H1 (cell line): Measurements from ENCODE around the gene LOX. TPM values are rescaled to one million over a fixed set of nuclear protein-coding genes. Genes with fewer than 3 reads are reported as not detected.

Experiments used
- CTCF ChIA-PET: fragments of 300-600 bp; sonication (Branson Sonifier 250); formaldehyde crosslinking; loops from one replicate; lab custom pipeline; 2021; ENCODE audit not compliant: partially characterized antibody; lab: Charles Lee
- POLR2A ChIA-PET: fragments of 300-600 bp; sonication (Branson Sonifier 250); formaldehyde crosslinking; loops from one replicate; lab custom pipeline; 2021; ENCODE audit warnings: inconsistent platforms; ENCODE audit not compliant: partially characterized antibody; lab: Charles Lee
- DNase-seq, 2 experiments: peaks; one replicate each; pipeline versions ENCODE4 v3.0.0 to v3.0.0-alpha.2; 2010 to 2022; ENCODE audit warnings: low spot score in 2 of 2, low read depth in 1 of 2, mixed read lengths in 1 of 2
- FAIRE-seq: peaks from 2 replicates; lab custom pipeline; 2011; peaks lifted over from hg19 to GRCh38; lab: Jason Lieb, UNC
- H2AFZ ChIP-seq: 2 replicates; pipeline ENCODE4 v1.8.1; 2012; ENCODE audit warnings: low read length, inconsistent platforms
- H2AK5ac ChIP-seq: 2 replicates; pipeline ENCODE4 v1.6.1; 2013; ENCODE audit warnings: low read depth, low read length
- H2BK120ac ChIP-seq: replicated peaks from 2 replicates; pipeline ENCODE3; 2013; ENCODE audit warnings: low read depth, low read length, inconsistent platforms
- H2BK12ac ChIP-seq: 2 replicates; pipeline ENCODE4 v1.6.1; 2013; ENCODE audit warnings: low read depth, low read length
- H2BK15ac ChIP-seq: 2 replicates; pipeline ENCODE4 v1.6.1; 2013; ENCODE audit warnings: low read length
- H2BK20ac ChIP-seq: 2 replicates; pipeline ENCODE4 v1.6.1; 2013; ENCODE audit warnings: low read length
- H2BK5ac ChIP-seq: 2 replicates; pipeline ENCODE4 v1.6.1; 2013; ENCODE audit warnings: low read depth, low read length
- H3K14ac ChIP-seq: 2 replicates; pipeline ENCODE4 v1.6.1; 2013; ENCODE audit warnings: inconsistent platforms; ENCODE audit not compliant: insufficient read length
- H3K18ac ChIP-seq: 2 replicates; pipeline ENCODE4 v1.6.1; 2013; ENCODE audit warnings: low read length; ENCODE audit errors: extremely low read depth
- H3K23ac ChIP-seq: 2 replicates; pipeline ENCODE4 v1.6.1; 2013; ENCODE audit warnings: inconsistent platforms; ENCODE audit not compliant: insufficient read length
- H3K23me2 ChIP-seq: 2 replicates; pipeline ENCODE4 v1.6.1; 2013; ENCODE audit warnings: low read depth, low read length
- H3K27ac ChIP-seq: 2 replicates; pipeline ENCODE4 v1.6.1; 2011; ENCODE audit warnings: low read depth, low read length, inconsistent platforms
- H3K27me3 ChIP-seq, 4 experiments: replicated peaks in 1 of 4; 1 replicate in 1 of 4; 2 replicates in 3 of 4; pipeline versions ENCODE4 v1.6.1 to v1.8.1; 2011 to 2013; ENCODE audit warnings: low read length in 3 of 4, mild to moderate bottlenecking in 3 of 4, inconsistent platforms in 2 of 4, mixed read lengths in 2 of 4, moderate library complexity in 1 of 4; ENCODE audit not compliant: control insufficient read depth in 3 of 4, insufficient read depth in 3 of 4; ENCODE audit errors: extremely low read depth in 1 of 4
- H3K36me3 ChIP-seq, 4 experiments: 2 replicates each; pipeline versions ENCODE4 v1.6.1 to v1.8.1; 2011 to 2013; ENCODE audit warnings: mild to moderate bottlenecking in 4 of 4, low read length in 3 of 4, moderate library complexity in 2 of 4, control low read depth in 1 of 4, inconsistent platforms in 1 of 4; ENCODE audit not compliant: insufficient read depth in 4 of 4, control insufficient read depth in 2 of 4
- H3K4ac ChIP-seq: replicated peaks from 2 replicates; pipeline ENCODE3; 2013; ENCODE audit warnings: low read length, low read depth, mixed read lengths, inconsistent platforms; ENCODE audit not compliant: insufficient read length
- H3K4me1 ChIP-seq, 4 experiments: replicated peaks in 1 of 4; 1 replicate in 1 of 4; 2 replicates in 3 of 4; pipeline versions ENCODE4 v1.6.1 to v1.8.1; 2011 to 2013; ENCODE audit warnings: low read length in 3 of 4, inconsistent platforms in 2 of 4, mixed read lengths in 1 of 4; ENCODE audit not compliant: insufficient read depth in 4 of 4, control insufficient read depth in 3 of 4
- H3K4me2 ChIP-seq, 2 experiments: 2 replicates each; pipeline versions ENCODE4 v1.6.1 to v1.8.1; 2011 to 2013; ENCODE audit warnings: low read depth in 2 of 2, low read length in 2 of 2, control low read depth in 1 of 2, inconsistent platforms in 1 of 2, mild to moderate bottlenecking in 1 of 2; ENCODE audit not compliant: insufficient read depth in 1 of 2
- H3K4me3 ChIP-seq, 4 experiments: fragments of 200-600, 300-600 bp in 1 of 4; sonication (generic), shearing (Covaris generic), sonication (Bioruptor Twin) in 1 of 4; 2 replicates each; pipeline versions ENCODE4 v1.5.1 to v1.8.1; 2011 to 2016; ENCODE audit warnings: low read length in 4 of 4, low read depth in 3 of 4, control low read depth in 2 of 4, inconsistent platforms in 2 of 4, mild to moderate bottlenecking in 2 of 4, mixed read lengths in 1 of 4, moderate library complexity in 1 of 4; ENCODE audit not compliant: insufficient read depth in 2 of 4; ENCODE audit errors: extremely low read depth in 1 of 4
- H3K56ac ChIP-seq: replicated peaks from 2 replicates; pipeline ENCODE3; 2013; ENCODE audit warnings: low read depth, mild to moderate bottlenecking, mixed read lengths, low read length, inconsistent platforms; ENCODE audit not compliant: insufficient read length
- H3K79me1 ChIP-seq: 2 replicates; pipeline ENCODE4 v1.6.1; 2013; ENCODE audit warnings: low read depth, low read length, control low read depth
- H3K79me2 ChIP-seq, 2 experiments: 2 replicates each; pipeline versions ENCODE4 v1.6.1 to v1.8.1; 2012 to 2013; ENCODE audit warnings: low read length in 2 of 2, mild to moderate bottlenecking in 2 of 2, inconsistent platforms in 1 of 2; ENCODE audit not compliant: insufficient read depth in 2 of 2, control insufficient read depth in 1 of 2
- H3K9ac ChIP-seq, 4 experiments: replicated peaks in 1 of 4; 1 replicate in 1 of 4; 2 replicates in 3 of 4; pipeline versions ENCODE4 v1.6.1 to v1.8.1; 2011 to 2013; ENCODE audit warnings: low read depth in 3 of 4, low read length in 3 of 4, control low read depth in 2 of 4, mild to moderate bottlenecking in 2 of 4, moderate library complexity in 2 of 4, inconsistent platforms in 1 of 4; ENCODE audit errors: extremely low read depth in 1 of 4
- H3K9me3 ChIP-seq, 2 experiments: 2 replicates each; pipeline versions ENCODE4 v1.6.1 to v1.8.1; 2012 to 2013; ENCODE audit warnings: mild to moderate bottlenecking in 2 of 2, moderate library complexity in 2 of 2, control low read depth in 1 of 2, inconsistent platforms in 1 of 2, low read depth in 1 of 2, low read length in 1 of 2, mixed read lengths in 1 of 2; ENCODE audit not compliant: insufficient read depth in 2 of 2
- H4K20me1 ChIP-seq, 2 experiments: replicated peaks in 1 of 2; 2 replicates each; pipeline versions ENCODE3 to v1.8.1; 2011 to 2013; ENCODE audit warnings: inconsistent platforms in 2 of 2, low read length in 2 of 2, mild to moderate bottlenecking in 1 of 2; ENCODE audit not compliant: insufficient read depth in 2 of 2, control insufficient read depth in 1 of 2
- H4K5ac ChIP-seq: 2 replicates; pipeline ENCODE4 v1.6.1; 2013; ENCODE audit warnings: low read length, low read depth, mixed read lengths, inconsistent platforms; ENCODE audit not compliant: insufficient read length
- H4K8ac ChIP-seq: 2 replicates; pipeline ENCODE4 v1.8.0; 2013; ENCODE audit warnings: mild to moderate bottlenecking, moderate library complexity, low read length, inconsistent platforms; ENCODE audit not compliant: insufficient read depth; ENCODE audit errors: extremely low read depth
- H4K91ac ChIP-seq: replicated peaks from 2 replicates; pipeline ENCODE3; 2013; ENCODE audit warnings: low read length, mixed read lengths, inconsistent platforms; ENCODE audit not compliant: insufficient read length
- ASH2L ChIP-seq: fragments of 200-600, 300-600 bp; sonication (generic); IDR thresholded peaks from one replicate; pipeline ENCODE4 v1.7.1; 2017; ENCODE audit warnings: low read length
- BRCA1 ChIP-seq: IDR thresholded peaks from 2 replicates; pipeline ENCODE4 v1.6.1; 2012; ENCODE audit warnings: low read depth, low read length, improper control_type of control experiment
- CEBPB ChIP-seq: IDR thresholded peaks from 2 replicates; pipeline ENCODE4 v1.6.1; 2012; ENCODE audit warnings: low read depth, low read length
- CREB1 ChIP-seq: IDR thresholded peaks from 2 replicates; pipeline ENCODE4 v1.6.1; 2012; ENCODE audit warnings: inconsistent platforms
- GTF2F1 ChIP-seq: IDR thresholded peaks from 2 replicates; pipeline ENCODE4 v1.6.1; 2012; ENCODE audit warnings: low read depth, low read length, improper control_type of control experiment, borderline replicate concordance
- MAFK ChIP-seq: IDR thresholded peaks from 2 replicates; pipeline ENCODE4 v1.6.1; 2012; ENCODE audit warnings: low read depth, mild to moderate bottlenecking, improper control_type of control experiment, low read length
- POU5F1 ChIP-seq: IDR thresholded peaks from 2 replicates; pipeline ENCODE4 v1.6.1; 2011; ENCODE audit warnings: low read depth, mild to moderate bottlenecking, low read length, moderate library complexity
- RXRA ChIP-seq: IDR thresholded peaks from 2 replicates; pipeline ENCODE4 v1.6.1; 2011; ENCODE audit warnings: low read depth, mild to moderate bottlenecking, low read length, moderate library complexity; ENCODE audit not compliant: insufficient read depth
- WGBS, 2 experiments: shearing (Covaris generic) in 1 of 2; methylation state at CpG; one replicate each; pipeline versions ENCODE4 v1.1.6 to v1.1.7; 2013 to 2015; ENCODE audit warnings: low lambda C conversion rate in 2 of 2, mixed read lengths in 2 of 2, inconsistent platforms in 1 of 2, low coverage in 1 of 2, missing lambda C conversion rate in 1 of 2; ENCODE audit not compliant: insufficient replicate concordance in 2 of 2, insufficient coverage in 1 of 2, insufficient read length in 1 of 2; ENCODE audit errors: extremely low coverage in 1 of 2, missing lambda C conversion rate in 1 of 2; 5-methylcytosine and 5-hydroxymethylcytosine counted together
- polyA plus RNA-seq, 7 experiments: library from polyadenylated mRNA; depleted of rRNA in 3 of 7; stranded (reverse) in 5 of 7; unstranded in 2 of 7; fragments of >200 nt in 5 of 7; fragments of 200-250 nt in 2 of 7; gene quantifications; 1 replicate in 5 of 7; 2 replicates in 1 of 7; 4 replicates in 1 of 7; pipeline versions ENCODE4 v1.2.1 to v1.2.3, GENCODE V29; 2011 to 2013; ENCODE audit warnings: missing spikeins in 2 of 7, mixed read lengths in 2 of 7
- total RNA-seq: library from RNA; stranded (reverse); fragmentation: NEBNext Ultra II Directional; extraction: Animal tissue kit (Norgen Biotek cat#: 25700); gene quantifications from 2 replicates; pipeline ENCODE4 v1.2.1, GENCODE V29; 2021

LOX gene
- total and polyA plus RNA-seq, 2 of the 8 experiments (the other 6 are each of a cell fraction or from before 2014, with no cell fraction given) = 1.1 to 2.2 TPM

DNA sequence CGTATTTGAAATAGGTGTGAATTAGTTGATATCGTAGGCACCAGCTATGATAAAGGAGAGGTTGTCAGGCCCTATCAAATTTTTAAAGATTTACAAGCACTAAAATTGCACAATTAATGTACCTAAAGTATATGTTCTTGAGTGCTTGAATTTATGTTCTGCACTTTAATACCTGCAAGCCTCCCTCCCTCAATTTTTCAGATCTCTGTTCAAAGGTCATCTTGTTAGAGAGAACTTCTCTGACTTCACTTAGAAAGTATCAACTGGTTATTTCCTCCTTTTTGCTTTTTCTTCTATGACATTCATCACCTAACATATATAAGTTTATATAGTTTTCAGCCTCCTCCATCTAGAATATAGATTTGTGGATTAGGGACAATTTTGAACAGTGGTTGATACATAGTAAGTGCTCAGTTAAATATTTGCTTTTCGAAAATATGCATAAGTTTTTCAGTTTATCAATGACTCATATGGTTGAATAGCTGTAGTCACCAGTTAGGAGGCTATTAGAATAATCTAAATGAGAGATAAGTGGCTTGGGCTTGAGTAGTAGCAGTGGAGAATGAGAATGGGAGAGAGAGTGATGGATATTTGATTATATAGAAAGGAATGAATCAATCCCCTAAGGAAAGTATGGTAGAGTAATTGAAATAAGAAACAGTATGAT, 37.3 kb downstream of the LOX start:
- Histone ChIP-seq H2BK12ac (no peak overlapping the region), H3K9ac (no peak overlapping the region), H4K20me1 (no peaks in the 10 kb centered on the region), H3K23ac (no peak overlapping the region), H3K14ac (no peak overlapping the region), H4K91ac (no peak overlapping the region), H3K27me3 (no peaks in the 10 kb centered on the region), H3K4me2 (no peak overlapping the region), H3K4ac (no peak overlapping the region), H2AK5ac (no peak overlapping the region), H3K79me2 (no peaks in the 10 kb centered on the region), H4K8ac (no peak overlapping the region), H2BK15ac (no peak overlapping the region), H2BK5ac (no peak overlapping the region), H3K79me1 (no peaks in the 10 kb centered on the region), H4K5ac (no peak overlapping the region), H2BK120ac (no peak overlapping the region), H3K27ac (no peak overlapping the region), H3K23me2 (no peaks in the 10 kb centered on the region), H3K9me3 (no peaks in the 10 kb centered on the region), H3K4me3 (no peak overlapping the region), H3K4me1 (no peaks in the 10 kb centered on the region), H2AFZ (no peak overlapping the region), H3K36me3 (0 out of 8 replicates have a peak, but pooled peaks cover 0 to under 1% (median 0%) of the 10 kb centered on the region in 4 experiments), H2BK20ac (no peak overlapping the region), H3K18ac (no peak overlapping the region), H3K56ac (no peak overlapping the region)
- ChIA-PET CTCF (interaction anchor here (0.5 to 1.9 kb wide), 3 partner anchors 20 to 958 kb away, joined by 3 to 4 read pairs (median 3); no protein-coding TSS in a partner anchor), POLR2A (no interaction called here)
- no peak for FAIRE-seq
- no peak for DNase-seq
- WGBS, 2 experiments = 77% methylated on average over 3 of the region's 3 CpGs; no CpG with 5 or more reads in 1 of the 2 experiments
- TF ChIP-seq BRCA1 (no peak), RXRA (no peak), GTF2F1 (no peak), CEBPB (no peak), ASH2L (no peak), CREB1 (no peak), POU5F1 (no peak), MAFK (no peak)
